Measurements from ENCODE around the gene SCGB1A1.

SCGB1A1 gene

DNA sequence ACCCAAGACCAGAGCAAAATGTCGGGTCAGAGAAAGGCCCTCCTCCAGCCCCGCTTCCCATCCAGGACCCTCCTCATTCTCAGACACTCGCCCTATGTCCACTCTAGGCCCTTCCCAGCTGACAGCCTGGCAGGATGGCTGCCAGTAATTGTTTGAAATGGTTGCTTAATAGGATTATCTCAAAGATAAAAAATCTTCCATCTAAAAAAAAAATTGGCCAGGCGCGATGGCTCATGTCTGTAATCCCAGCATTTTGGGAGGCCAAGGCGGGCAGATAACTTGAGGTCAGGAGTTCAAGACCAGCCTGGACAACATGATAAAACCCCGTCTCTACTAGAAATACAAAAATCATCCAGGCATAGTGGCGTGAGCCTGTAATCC lies 32.4 kb downstream of the SCGB1A1 start:
- no peak for DNase-seq

DNA sequence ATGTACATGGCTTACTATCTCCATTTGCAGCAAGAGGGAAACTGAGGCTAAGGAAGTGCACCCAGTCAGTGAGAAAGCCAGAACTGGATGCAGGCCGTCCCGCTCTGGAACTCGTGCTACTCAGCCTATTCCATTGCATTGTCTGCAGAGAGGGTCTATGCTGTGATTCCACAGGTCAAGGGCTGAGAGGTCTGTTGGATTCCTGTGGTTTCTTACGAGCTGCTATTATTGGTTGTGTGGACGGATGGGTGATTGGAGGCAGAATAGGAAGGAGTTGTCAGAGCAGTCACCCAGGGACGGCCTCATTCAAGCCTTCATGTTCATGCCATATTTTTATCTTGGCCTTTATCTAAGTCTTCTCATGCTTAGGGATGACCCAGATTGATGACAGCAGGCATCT lies 33.4 kb downstream of the SCGB1A1 start:
- no peak for DNase-seq

DNA sequence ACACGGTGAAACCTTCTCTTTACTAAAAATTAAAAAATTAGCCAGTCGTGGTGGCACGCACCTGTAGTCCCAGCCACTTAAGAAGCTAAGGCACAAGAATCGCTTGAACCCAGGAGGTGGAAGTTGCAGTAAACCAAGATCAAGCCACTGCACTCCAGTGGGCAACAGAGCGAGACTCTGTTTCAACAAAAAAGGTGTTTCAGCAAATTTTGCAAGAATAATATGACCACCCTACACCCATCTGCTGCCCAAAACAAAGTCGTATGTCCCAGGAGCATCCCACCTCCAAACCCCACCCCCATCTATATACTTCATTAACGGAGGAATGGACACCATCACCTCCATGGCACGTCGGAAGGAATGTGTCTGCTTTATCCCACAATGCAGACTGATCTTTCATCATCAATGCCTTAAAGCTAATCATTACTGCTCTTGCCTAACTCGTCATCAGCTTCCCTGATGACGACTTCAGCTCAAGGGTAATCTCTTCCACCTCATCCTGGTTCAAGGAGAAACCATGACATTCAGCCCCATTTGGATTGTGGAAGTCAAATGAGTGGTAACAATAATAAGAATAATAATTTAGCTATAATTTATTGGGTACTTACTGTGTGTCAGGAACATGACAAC lies 34.1 kb downstream of the SCGB1A1 start:
- no peak for DNase-seq

DNA sequence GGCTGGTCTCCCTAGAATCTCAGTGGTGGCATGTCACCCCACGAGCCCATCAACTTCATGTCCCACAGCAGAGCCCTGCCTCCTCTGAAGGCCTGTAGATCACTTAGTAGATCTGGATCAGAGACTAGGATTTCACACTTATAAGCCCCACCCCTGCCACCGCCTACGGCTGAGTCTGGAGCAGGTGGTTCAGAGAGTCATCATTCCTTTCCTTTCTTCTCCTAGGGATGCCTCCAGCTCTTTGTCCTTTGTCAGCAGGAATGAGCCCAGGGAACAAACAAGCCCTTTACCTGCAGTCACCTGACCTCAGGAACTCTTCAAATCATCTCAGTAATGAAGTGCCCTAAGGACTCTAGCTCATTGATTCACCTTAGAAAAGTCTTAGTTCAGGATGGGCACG lies 37.8 kb downstream of the SCGB1A1 start:
- DNase-seq: peak; percentile 92

DNA sequence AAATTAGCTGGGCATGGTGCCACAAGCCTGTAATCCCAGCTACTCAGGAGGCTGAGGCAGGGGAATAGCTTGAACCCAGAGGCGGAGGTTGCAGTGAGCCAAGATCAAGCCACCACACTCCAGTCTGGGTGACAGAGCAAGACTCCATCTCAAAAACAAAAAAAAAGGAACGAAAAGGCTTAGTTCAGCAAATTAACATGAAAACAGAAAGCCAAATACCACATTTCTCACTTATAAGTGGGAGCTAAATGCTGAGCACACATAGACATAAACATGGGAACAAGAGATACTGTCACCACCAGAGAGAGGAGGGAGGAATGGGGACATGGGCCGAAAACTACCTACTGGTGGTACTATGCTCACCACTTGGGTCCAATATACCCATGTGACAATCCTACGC lies 38.6 kb downstream of the SCGB1A1 start:
- DNase-seq: no peak

DNA sequence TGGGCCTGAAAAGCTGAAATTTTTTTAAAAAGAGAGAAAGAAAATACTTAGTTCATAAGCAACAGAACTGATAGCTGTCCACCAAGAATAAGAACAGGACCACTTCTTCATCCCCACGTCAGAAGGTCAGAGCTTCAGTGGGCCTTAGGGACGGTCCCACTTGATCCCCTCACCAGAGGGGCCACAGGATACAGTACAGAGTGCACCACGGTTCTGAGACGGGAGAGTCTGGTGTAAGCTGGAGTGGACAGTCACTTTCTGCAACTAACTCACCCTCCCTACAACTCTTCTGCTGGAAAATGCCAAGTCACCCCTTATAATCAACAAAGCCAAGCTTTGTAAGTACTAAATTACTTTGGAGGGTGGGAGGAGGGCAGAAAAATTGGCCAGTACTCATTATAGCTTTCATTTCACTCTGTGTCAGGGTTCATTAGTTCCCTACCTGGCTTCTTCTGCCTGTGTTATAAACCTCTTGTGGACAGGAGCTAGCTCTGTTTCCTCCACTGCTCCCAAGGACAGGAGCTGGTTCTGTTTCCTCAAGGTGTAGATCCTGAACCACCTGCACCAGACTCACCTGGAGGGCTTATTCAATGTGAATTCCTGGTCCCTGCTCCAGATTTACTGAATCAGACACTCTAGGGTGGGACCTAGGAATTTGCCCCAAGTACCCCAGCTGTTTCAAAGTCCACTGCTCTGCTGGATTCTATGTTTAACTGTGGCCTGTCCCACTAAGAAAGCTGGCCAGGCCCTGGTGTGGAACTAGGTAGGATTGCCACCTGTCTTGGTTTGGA lies 39.6 kb downstream of the SCGB1A1 start:
- no peak for DNase-seq

DNA sequence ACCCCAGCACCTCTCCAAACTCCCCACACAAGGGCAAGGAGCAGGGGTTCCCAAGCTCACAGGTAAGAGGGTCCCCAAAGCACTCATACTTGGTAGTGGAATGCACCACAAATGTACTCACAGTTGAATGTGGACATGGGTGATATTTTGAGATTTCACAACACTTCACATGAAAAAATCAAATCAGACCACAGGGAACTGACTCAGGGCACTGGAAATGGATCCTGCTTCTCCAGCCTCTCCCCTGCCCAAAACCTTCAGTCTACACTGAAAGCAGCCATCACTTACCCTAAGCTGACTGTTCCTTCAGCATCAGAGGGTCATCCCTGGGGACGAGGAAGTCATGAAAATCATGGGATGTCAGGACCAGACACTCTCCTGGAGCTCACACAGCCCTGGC lies 40.2 kb downstream of the SCGB1A1 start:
- DNase-seq: no peak

DNA sequence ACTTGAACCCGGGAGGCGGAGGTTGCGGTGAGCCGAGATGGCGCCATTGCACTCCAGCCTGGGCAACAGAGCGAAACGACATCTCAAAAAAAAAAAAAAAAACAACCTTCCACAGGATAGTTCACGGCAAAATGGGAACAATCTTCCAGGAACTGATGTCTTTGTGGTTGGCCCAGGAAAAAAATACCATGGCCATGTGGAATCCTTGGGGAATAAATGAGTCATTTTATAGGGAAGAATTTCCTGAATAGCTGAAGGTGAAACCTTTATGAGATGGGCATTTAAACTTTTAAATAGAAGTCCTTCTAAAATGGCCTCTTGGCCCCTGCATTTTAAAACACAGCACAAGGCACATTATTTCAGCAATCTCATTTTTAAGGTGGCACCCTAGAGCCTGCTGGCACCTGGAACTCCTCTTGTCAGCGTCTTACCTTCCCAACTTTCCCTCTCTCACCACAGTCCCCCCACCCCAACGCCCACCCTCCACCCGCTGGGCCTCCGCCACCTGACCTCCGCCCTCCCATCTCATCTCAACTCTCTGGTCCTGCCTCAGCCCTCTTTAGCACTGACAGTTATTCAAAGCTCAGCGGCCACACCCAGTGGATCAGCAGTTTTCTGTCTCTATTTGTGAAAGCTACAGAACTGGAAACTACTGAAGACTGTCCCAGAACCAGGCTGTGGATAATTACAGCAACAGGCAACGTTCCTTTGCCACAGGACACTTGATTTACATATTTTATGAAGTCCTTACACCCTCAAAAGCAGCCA lies 43.1 kb downstream of the SCGB1A1 start:
- no peak for DNase-seq

DNA sequence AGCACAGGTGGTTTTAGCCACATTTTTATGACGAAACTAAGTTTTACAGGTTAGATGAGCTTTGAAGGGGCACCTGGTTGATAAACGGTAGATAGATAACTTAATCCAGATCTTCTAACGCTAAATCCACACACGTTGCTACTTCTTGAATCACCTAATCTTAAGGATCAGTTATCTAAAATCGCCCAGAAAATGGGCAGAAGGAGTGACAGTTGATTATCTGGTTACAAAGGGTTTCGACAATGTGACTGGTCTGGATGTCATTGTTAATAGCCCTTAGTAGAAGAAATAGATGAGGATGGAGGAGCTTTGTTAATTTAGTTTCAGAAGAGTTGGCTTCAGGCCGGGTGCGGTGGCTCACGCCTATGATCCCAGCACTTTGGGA lies 43.7 kb downstream of the SCGB1A1 start:
- no peak for DNase-seq

DNA sequence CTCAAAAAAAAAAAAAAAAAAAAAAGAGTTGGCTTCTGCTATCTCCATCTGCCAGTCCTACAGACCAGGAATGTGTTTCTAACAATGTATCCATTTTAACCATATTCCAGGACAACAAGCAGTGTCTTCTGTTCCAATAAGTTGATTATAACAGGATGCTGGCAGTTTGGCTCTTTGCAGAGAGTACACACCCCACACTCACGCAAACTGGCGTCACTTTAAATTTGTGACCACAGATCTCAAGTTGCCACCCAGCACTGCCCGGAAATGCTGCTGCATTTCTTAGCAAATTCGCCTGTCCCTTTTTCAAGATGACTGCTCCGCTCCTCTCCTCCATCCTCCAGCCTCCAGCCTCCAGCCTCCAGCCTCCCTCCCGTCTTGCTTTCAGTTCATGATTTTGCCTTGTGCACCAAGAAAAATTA lies 44.3 kb downstream of the SCGB1A1 start:
- no peak for DNase-seq

DNA sequence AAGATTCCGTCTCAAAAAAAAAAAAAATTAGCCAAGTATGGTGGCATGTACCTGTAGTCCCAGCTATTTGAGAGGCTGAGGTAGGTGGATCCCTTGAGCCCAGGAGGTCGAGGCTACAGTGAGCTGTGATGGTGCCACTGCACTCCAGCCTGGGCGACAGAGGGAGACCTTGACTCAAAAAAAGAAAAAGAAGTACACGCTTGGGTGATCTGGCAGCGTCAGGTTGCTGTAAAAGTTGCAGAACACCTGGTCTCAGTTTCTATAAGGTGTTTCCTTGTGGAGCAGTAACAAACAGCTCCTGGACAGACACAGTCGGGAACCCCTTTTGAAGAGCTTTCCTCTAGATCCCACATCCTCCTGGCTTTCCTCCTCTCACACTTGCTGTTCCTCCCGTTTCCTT lies 45.8 kb downstream of the SCGB1A1 start:
- DNase-seq: peak; percentile 24

DNA sequence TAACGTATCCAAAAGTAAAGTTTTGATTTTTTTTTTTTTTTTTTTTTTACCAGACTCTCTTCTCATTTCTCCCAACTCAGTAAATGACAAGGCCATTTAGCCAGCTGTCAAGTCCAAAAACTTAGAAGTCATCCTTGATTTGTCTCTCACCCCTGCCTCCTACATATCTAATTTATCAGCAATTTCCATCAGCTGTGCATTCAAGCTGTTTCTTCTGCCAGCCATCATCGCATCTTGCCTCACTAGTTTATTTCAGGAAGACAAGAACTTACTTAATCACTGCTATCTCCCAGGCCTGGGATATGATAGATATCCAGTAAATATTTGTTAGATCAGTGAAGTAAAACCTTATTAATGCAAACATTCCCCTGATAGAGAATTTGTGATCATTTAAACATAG lies 47.6 kb downstream of the SCGB1A1 start:
- DNase-seq: no peak

DNA sequence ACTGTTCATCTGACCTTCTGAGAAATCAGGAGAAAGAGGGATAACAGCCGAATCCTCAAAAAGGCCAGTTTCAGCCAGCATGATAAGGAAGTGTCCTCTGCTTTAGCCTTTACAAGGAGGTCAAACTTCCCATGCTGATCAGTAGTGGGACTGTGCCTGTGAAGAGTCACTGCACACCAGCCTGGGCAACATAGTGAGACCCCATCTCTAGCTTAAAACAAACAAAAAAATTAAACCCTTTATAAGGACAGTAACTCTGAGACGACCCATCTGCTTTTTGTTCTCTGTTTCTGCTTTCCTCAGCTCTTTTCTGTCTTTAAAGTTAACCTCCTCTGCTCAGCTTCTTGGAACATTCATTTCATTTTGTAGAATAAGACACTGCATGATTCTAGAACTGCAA lies 49.7 kb downstream of the SCGB1A1 start:
- no peak for DNase-seq

DNA sequence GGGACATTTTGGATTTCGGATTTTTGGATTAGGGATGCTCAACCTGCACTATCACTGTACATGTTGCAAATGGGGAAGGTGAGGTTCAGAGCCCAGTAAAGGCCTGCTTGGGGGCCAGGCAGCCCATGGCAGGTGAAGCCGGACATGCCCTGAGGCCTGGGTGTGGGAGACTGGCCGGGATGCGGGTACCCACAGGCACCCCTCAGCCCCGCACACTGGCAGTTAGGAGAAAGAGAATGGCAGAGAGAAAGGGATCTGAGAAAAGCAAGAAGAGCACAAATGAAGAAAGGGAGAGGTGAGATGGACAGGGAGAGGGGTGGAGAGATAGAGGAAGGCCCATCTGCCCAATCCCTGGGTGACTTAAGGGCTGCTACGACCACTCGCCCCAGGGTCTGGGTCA lies 52.8 kb downstream of the SCGB1A1 start:
- DNase-seq: no peak

DNA sequence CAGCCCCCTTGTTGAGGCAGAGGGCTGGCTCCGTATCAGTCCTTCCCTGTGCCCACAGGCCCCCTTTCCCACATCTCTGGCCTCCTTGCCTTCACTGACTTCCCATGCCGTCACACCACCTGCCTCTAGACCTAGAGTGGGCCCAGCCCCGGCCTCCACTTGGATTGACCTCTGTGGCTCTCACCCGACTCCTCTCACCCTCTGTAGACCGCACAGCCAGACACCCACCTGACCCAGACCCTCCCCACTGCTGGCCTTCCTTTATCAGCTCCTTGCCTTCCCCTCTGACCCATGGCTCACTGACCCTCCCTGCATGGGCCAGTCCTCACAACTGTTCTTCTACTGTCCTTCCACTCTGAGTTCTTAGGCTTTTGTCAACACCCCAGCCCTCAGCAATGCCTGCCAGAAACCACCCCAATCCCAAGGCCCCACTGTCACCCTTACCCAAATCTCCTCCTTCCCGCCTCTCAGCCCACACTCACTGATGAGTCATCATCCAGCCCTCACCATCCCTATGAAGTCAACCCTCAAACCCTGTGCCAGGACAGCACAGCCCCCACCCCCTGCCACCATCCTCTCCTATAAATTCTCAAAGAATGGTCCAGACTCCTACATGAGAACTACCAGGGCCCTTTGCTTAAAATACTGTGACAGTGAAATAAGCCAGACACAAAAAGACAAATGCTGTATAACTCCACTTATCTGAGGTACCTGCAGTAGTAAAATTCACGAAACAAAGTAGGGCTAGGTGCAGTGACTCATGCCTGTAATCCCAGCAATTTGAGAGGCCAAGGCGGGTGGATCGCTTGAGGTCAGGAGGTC lies 53.4 kb downstream of the SCGB1A1 start:
- no peak for DNase-seq
